Uterus (tissue), 4 donors: ENCODE measurements around the gene COX7C. TPM values are rescaled to one million over a fixed set of nuclear protein-coding genes. Genes with fewer than 3 reads are reported as not detected.
"Not testable (repeated sequence)": the region's sequence is repeated elsewhere in the genome, so short reads cannot be mapped to it uniquely, and the experiment has no call there.

Experiments
- DNase-seq, 2 donors: peaks; one replicate each; pipeline ENCODE4 v3.0.0-alpha.2; 2019 to 2020
- H3K27ac ChIP-seq, 2 donors: fragments of 200-600 bp; sonication (generic); 1 replicate in 1 of 2; 2 replicates in 1 of 2; pipeline ENCODE4 v1.5.1; 2016 to 2018
- H3K27me3 ChIP-seq, 2 donors: fragments of 200-600 bp; sonication (generic); one replicate each; pipeline ENCODE4 v1.5.1; 2018 to 2019; ENCODE audit warnings: control low read depth in 1 of 2
- H3K36me3 ChIP-seq, 2 donors: fragments of 200-600 bp; sonication (generic); one replicate each; pipeline ENCODE4 v1.5.1; 2019; ENCODE audit warnings: control low read depth in 1 of 2
- H3K4me1 ChIP-seq, 2 donors: fragments of 200-600 bp; sonication (generic); one replicate each; pipeline ENCODE4 v1.5.1; 2018 to 2019; ENCODE audit warnings: control low read depth in 1 of 2
- H3K4me3 ChIP-seq, 2 donors: fragments of 200-600 bp; sonication (generic); 1 replicate in 1 of 2; 2 replicates in 1 of 2; pipeline ENCODE4 v1.5.1; 2018 to 2019; ENCODE audit warnings: mild to moderate bottlenecking in 1 of 2
- H3K9me3 ChIP-seq, 2 donors: fragments of 200-600 bp; sonication (generic); one replicate each; pipeline ENCODE4 v1.5.1; 2019; ENCODE audit warnings: control low read depth in 1 of 2
- CTCF ChIP-seq, 4 experiments: fragments of 200-600 bp in 2 of 4; fragments of 450-650 bp in 2 of 4; sonication (generic) in 2 of 4; IDR thresholded peaks; one replicate each; pipeline ENCODE4 v1.5.1; 2016 to 2019; ENCODE audit warnings: antibody characterized with exemption in 4 of 4, mild to moderate bottlenecking in 2 of 4, moderate library complexity in 1 of 4
- POLR2A ChIP-seq, 2 donors: fragments of 450-650 bp; IDR thresholded peaks; one replicate each; pipeline ENCODE4 v1.6.1; 2016; ENCODE audit warnings: antibody characterized with exemption in 2 of 2, mild to moderate bottlenecking in 1 of 2, moderate library complexity in 1 of 2
- intact Hi-C: fragments of 100-400 bp; cut with DNase I; formaldehyde crosslinking; loops from one replicate; pipeline ENCODE4 v1.15.1; 2023; ENCODE audit warnings: low total_unique reads
- total RNA-seq, 4 donors: library from RNA; depleted of rRNA in 3 of 4; stranded (reverse); fragments of >200 nt in 3 of 4; gene quantifications; one replicate each; pipeline versions ENCODE4 v1.1.0 to v1.2.4, GENCODE V29; 2014 to 2023
- donor health status: DM: yes; HTN: yes; CAD: no.

COX7C gene
- 100 to 1,000 TPM; 152 to 723 (median 321) TPM for total RNA-seq

- DNase-seq, result peak; percentile 92 to 96
- Histone ChIP-seq H3K27me3 (no peaks in the 10 kb centered on the region), H3K4me3 (peak within 1 kb of the TSS; percentile 82 to 91), H3K36me3 (no peaks in the 10 kb centered on the region), H3K9me3 (no peaks in the 10 kb centered on the region), H3K27ac (peak within 1 kb of the TSS; percentile 79 to 89), H3K4me1 (no peaks in the 10 kb centered on the region)
- peak; percentile 74 to 77 for TF ChIP-seq POLR2A (IDR thresholded peaks at IDR 0.05)
- no peak for TF ChIP-seq CTCF (IDR thresholded peaks at IDR 0.05)
- intact Hi-C loops, result no loop called here
These were observed at the start of gene COX7C for GRCh38 chr5:86617756-86618576. TSS of gene COX7C (plus strand) at chr5:86617941. CDS start at chr5:86618056, 115 bp downstream.

GRCh38 chr5:86569522-86570426 is 48.0 kb upstream of the COX7C start:
- DNase-seq, H3K9me3 ChIP-seq, H3K36me3 ChIP-seq, H3K4me1 ChIP-seq, H3K4me3 ChIP-seq, intact Hi-C loops, H3K27ac ChIP-seq, H3K27me3 ChIP-seq: not testable (repeated sequence)

GRCh38 chr5:86570427-86571083 is 47.2 kb upstream of the COX7C start:
- DNase-seq, result no peak
- no peaks in the 10 kb centered on the region for H3K4me1 ChIP-seq
- no peaks in the 10 kb centered on the region for H3K9me3 ChIP-seq
- intact Hi-C loops, result no loop called here
- no peaks in the 10 kb centered on the region for H3K27me3 ChIP-seq
- no peak overlapping the region for H3K4me3 ChIP-seq
- H3K36me3 ChIP-seq, result no peaks in the 10 kb centered on the region
- TF ChIP-seq CTCF (IDR thresholded peaks at IDR 0.05), result no peak
- TF ChIP-seq POLR2A (IDR thresholded peaks at IDR 0.05), result no peak
- no peak overlapping the region for H3K27ac ChIP-seq

- H3K27ac ChIP-seq, H3K9me3 ChIP-seq, H3K4me3 ChIP-seq, DNase-seq, intact Hi-C loops, H3K4me1 ChIP-seq, H3K27me3 ChIP-seq, H3K36me3 ChIP-seq: not testable (repeated sequence)
These were observed 46.6 kb upstream of the COX7C start for GRCh38 chr5:86571109-86571508.

GRCh38 chr5:86572825-86573517 is 44.8 kb upstream of the COX7C start:
- Histone ChIP-seq H3K4me3 (no peak overlapping the region), H3K27ac (no peak overlapping the region), H3K27me3 (no peaks in the 10 kb centered on the region), H3K4me1 (no peaks in the 10 kb centered on the region), H3K36me3 (no peaks in the 10 kb centered on the region), H3K9me3 (no peaks in the 10 kb centered on the region)
- DNase-seq, result no peak
- TF ChIP-seq CTCF (IDR thresholded peaks at IDR 0.05) (no peak), POLR2A (IDR thresholded peaks at IDR 0.05) (no peak)
- intact Hi-C loops, result no loop called here
